ENCODE data around the gene KLHDC8B.
A peak's percentile ranks its signal among the peaks of the same experiment; 100 is the strongest.

The KLHDC8B gene

GRCh38 chr3:49161197-49161596 lies 10.2 kb upstream of the KLHDC8B start:
- no peak for DNase-seq

- DNase-seq: no peak
These were observed 9.4 kb upstream of the KLHDC8B start for GRCh38 chr3:49161808-49162530.

GRCh38 chr3:49162751-49163419 lies 8.5 kb upstream of the KLHDC8B start:
- no peak for DNase-seq

- no peak for DNase-seq
These were observed 7.8 kb upstream of the KLHDC8B start for GRCh38 chr3:49163609-49164008.

GRCh38 chr3:49164983-49165720 lies 6.2 kb upstream of the KLHDC8B start:
- DNase-seq: no peak

- DNase-seq: peak; percentile 49
These were observed 5.3 kb upstream of the KLHDC8B start, which contains the start of gene CCDC71 for GRCh38 chr3:49165771-49166751. CCDC71 (minus strand) TSS chr3:49166331; CDS start chr3:49164208, 2,123 bp downstream.

GRCh38 chr3:49166752-49167556 lies 4.4 kb upstream of the KLHDC8B start:
- DNase-seq: no peak

- no peak for DNase-seq
These were observed 667 bp upstream of the KLHDC8B start for GRCh38 chr3:49170744-49171118.

GRCh38 chr3:49171775-49172500 lies 540 bp downstream of the KLHDC8B start:
- no peak for DNase-seq

GRCh38 chr3:49172551-49173041 lies 1.2 kb downstream of the KLHDC8B start:
- no peak for DNase-seq

- no peak for DNase-seq
These were observed 1.9 kb downstream of the KLHDC8B start for GRCh38 chr3:49173116-49173791.

- no peak for DNase-seq
These were observed 2.4 kb downstream of the KLHDC8B start for GRCh38 chr3:49173792-49174170.

GRCh38 chr3:49174397-49174985 lies 3.1 kb downstream of the KLHDC8B start:
- no peak for DNase-seq

GRCh38 chr3:49175530-49175929 lies 4.1 kb downstream of the KLHDC8B start:
- no peak for DNase-seq

GRCh38 chr3:49177073-49177472 lies 5.7 kb downstream of the KLHDC8B start:
- DNase-seq: no peak

GRCh38 chr3:49180116-49180515 lies 8.7 kb downstream of the KLHDC8B start:
- no peak for DNase-seq

- no peak for DNase-seq
These were observed 10.0 kb downstream of the KLHDC8B start for GRCh38 chr3:49181351-49181750.

GRCh38 chr3:49182682-49183081 lies 11.3 kb downstream of the KLHDC8B start:
- DNase-seq: no peak

- no peak for DNase-seq
These were observed 12.5 kb downstream of the KLHDC8B start for GRCh38 chr3:49183873-49184272.

GRCh38 chr3:49191741-49192140 lies 20.3 kb downstream of the KLHDC8B start:
- DNase-seq: no peak

All from activated gamma-delta T cell (primary cell).